T-helper 17 cell (primary cell): Measurements from ENCODE around the gene TRIM46. TPM values are rescaled to one million over a fixed set of nuclear protein-coding genes. Genes with fewer than 3 reads are reported as not detected.

Source experiments
- ATAC-seq: fragments of 150-1000 bp; cut with Tn5 transposase; 2 replicates; pipeline ENCODE4 v1.10.0; 2021; ENCODE audit warnings: mild to moderate bottlenecking, moderate library complexity
- DNase-seq, 3 donors: peaks; one replicate each; pipeline versions ENCODE4 v3.0.0 to v3.0.0-alpha.2; 2020 to 2021
- H3K9me3 ChIP-seq: one replicate; pipeline ENCODE4 v1.7.0; 2013; ENCODE audit warnings: low read length, mild to moderate bottlenecking; ENCODE audit not compliant: control insufficient read depth, poor library complexity, severe bottlenecking
- H3K27ac Mint-ChIP-seq: one replicate; pipeline ENCODE4 v1.8.0; 2022; ENCODE audit warnings: mild to moderate bottlenecking, moderate library complexity, mixed read lengths
- H3K27me3 Mint-ChIP-seq: one replicate; pipeline ENCODE4 v1.8.0; 2022; ENCODE audit warnings: mixed read lengths
- H3K36me3 Mint-ChIP-seq: one replicate; pipeline ENCODE4 v1.8.0; 2022; ENCODE audit warnings: low read depth, mixed read lengths
- H3K4me1 Mint-ChIP-seq: one replicate; pipeline ENCODE4 v1.8.0; 2022; ENCODE audit warnings: mild to moderate bottlenecking, mixed read lengths
- H3K4me3 Mint-ChIP-seq: one replicate; pipeline ENCODE4 v1.8.0; 2022; ENCODE audit warnings: mild to moderate bottlenecking, moderate library complexity, mixed read lengths
- total RNA-seq, 4 donors: library from RNA in 2 of 4; stranded (reverse) in 2 of 4; gene quantifications; one replicate each; pipeline ENCODE4 v1.2.3 and lab custom pipeline; 2022 to 2026

TRIM46 gene
- total RNA-seq, 2 donors from 2014 or later: 9.8 to 12.7 TPM

GRCh38 chr1:155131285-155131684 is 42.4 kb upstream of the TRIM46 start:
- Mint-ChIP-seq H3K27me3 (peaks cover 26% of the 10 kb centered on the region), H3K4me1 (peaks cover 45% of the 10 kb centered on the region), H3K27ac (no peak overlapping the region), H3K36me3 (peaks cover 2% of the 10 kb centered on the region), H3K4me3 (no peak overlapping the region)
- DNase-seq: no peak
- no peaks in the 10 kb centered on the region for H3K9me3 ChIP-seq
- ATAC-seq: no peak

GRCh38 chr1:155131856-155132255 is 41.8 kb upstream of the TRIM46 start:
- ATAC-seq (no peak), DNase-seq (no peak)
- H3K9me3 ChIP-seq: no peaks in the 10 kb centered on the region
- H3K36me3 Mint-ChIP-seq: peaks cover 2% of the 10 kb centered on the region
- H3K27ac Mint-ChIP-seq: no peak overlapping the region
- H3K4me3 Mint-ChIP-seq: no peak overlapping the region
- peaks cover 44% of the 10 kb centered on the region for H3K4me1 Mint-ChIP-seq
- peaks cover 23% of the 10 kb centered on the region for H3K27me3 Mint-ChIP-seq

- H3K27me3 Mint-ChIP-seq: peaks cover 9% of the 10 kb centered on the region
- H3K36me3 Mint-ChIP-seq: peaks cover 2% of the 10 kb centered on the region
- no peaks in the 10 kb centered on the region for H3K9me3 ChIP-seq
- DNase-seq: no peak
- ATAC-seq: no peak
- peaks cover 41% of the 10 kb centered on the region for H3K4me1 Mint-ChIP-seq
- H3K27ac Mint-ChIP-seq: no peak overlapping the region
- peak overlapping the region; percentile 55 for H3K4me3 Mint-ChIP-seq
Observed at GRCh38 chr1:155133799-155134281, 39.8 kb upstream of the TRIM46 start.

- peak overlapping the region; percentile 99 for H3K27ac Mint-ChIP-seq
- DNase-seq (no peak), ATAC-seq (no peak)
- H3K4me3 Mint-ChIP-seq: peak overlapping the region; percentile 99
- H3K9me3 ChIP-seq: no peaks in the 10 kb centered on the region
- H3K36me3 Mint-ChIP-seq: peaks cover 2% of the 10 kb centered on the region
- peaks cover 39% of the 10 kb centered on the region for H3K4me1 Mint-ChIP-seq
- H3K27me3 Mint-ChIP-seq: peaks cover 5% of the 10 kb centered on the region
Observed at GRCh38 chr1:155134322-155134721, 39.3 kb upstream of the TRIM46 start.

- Mint-ChIP-seq H3K4me3 (peak overlapping the region; percentile 99), H3K36me3 (peaks cover 2% of the 10 kb centered on the region), H3K4me1 (peaks cover 38% of the 10 kb centered on the region)
Observed at GRCh38 chr1:155134880-155135414, 38.7 kb upstream of the TRIM46 start.

GRCh38 chr1:155135415-155136028 is 38.1 kb upstream of the TRIM46 start, which contains the start of gene SLC50A1:
TSS of gene SLC50A1 (plus strand) at chr1:155135852. CDS start at chr1:155135912, 60 bp downstream.
- peak; percentile 89 to 92 (median 90) for DNase-seq
- Mint-ChIP-seq H3K4me1 (peaks cover 39% of the 10 kb centered on the region), H3K27ac (peak within 1 kb of the TSS; percentile 99), H3K27me3 (no peaks in the 10 kb centered on the region), H3K4me3 (peak within 1 kb of the TSS; percentile 99), H3K36me3 (peaks cover 4% of the 10 kb centered on the region)
- ATAC-seq: peak; percentile 87
- no peaks in the 10 kb centered on the region for H3K9me3 ChIP-seq

More at GRCh38 chr1:155134880-155135414, 38.7 kb upstream of the TRIM46 start:
- H3K9me3 ChIP-seq: no peaks in the 10 kb centered on the region
- no peaks in the 10 kb centered on the region for H3K27me3 Mint-ChIP-seq
- H3K27ac Mint-ChIP-seq: peak overlapping the region; percentile 99
- ATAC-seq (no peak), DNase-seq (peak in 1 of 3 donors; percentile 39)

- H3K36me3 Mint-ChIP-seq: peaks cover 4% of the 10 kb centered on the region
- DNase-seq (no peak), ATAC-seq (no peak)
- H3K27ac Mint-ChIP-seq: peak overlapping the region; percentile 99
- H3K9me3 ChIP-seq: no peaks in the 10 kb centered on the region
- no peaks in the 10 kb centered on the region for H3K27me3 Mint-ChIP-seq
- H3K4me3 Mint-ChIP-seq: peak overlapping the region; percentile 99
- peaks cover 40% of the 10 kb centered on the region for H3K4me1 Mint-ChIP-seq
Observed at GRCh38 chr1:155136748-155137147, 36.9 kb upstream of the TRIM46 start.

GRCh38 chr1:155137154-155137949 is 36.3 kb upstream of the TRIM46 start:
- no peak for DNase-seq
- H3K27ac Mint-ChIP-seq: peak overlapping the region; percentile 99
- H3K9me3 ChIP-seq: no peaks in the 10 kb centered on the region
- peaks cover 40% of the 10 kb centered on the region for H3K4me1 Mint-ChIP-seq
- no peak for ATAC-seq
- H3K27me3 Mint-ChIP-seq: peaks cover under 1% of the 10 kb centered on the region
- peak overlapping the region; percentile 99 for H3K4me3 Mint-ChIP-seq
- H3K36me3 Mint-ChIP-seq: peaks cover 4% of the 10 kb centered on the region

- peak within 1 kb of the TSS; percentile 88 for H3K27ac Mint-ChIP-seq
- peaks cover 4% of the 10 kb centered on the region for H3K36me3 Mint-ChIP-seq
- DNase-seq: peak; percentile 77 to 82 (median 78)
- H3K9me3 ChIP-seq: no peaks in the 10 kb centered on the region
- H3K4me3 Mint-ChIP-seq: peak within 1 kb of the TSS; percentile 99
- H3K27me3 Mint-ChIP-seq: peaks cover 7% of the 10 kb centered on the region
- ATAC-seq: peak; percentile 71
- peaks cover 35% of the 10 kb centered on the region for H3K4me1 Mint-ChIP-seq
Observed at GRCh38 chr1:155139895-155140629, 33.6 kb upstream of the TRIM46 start, which contains the start of gene DPM3. TSS of gene DPM3 (minus strand) at chr1:155140531. CDS start at chr1:155140240, 291 bp downstream.

GRCh38 chr1:155140630-155140953 is 33.1 kb upstream of the TRIM46 start:
- Mint-ChIP-seq H3K27me3 (peaks cover 13% of the 10 kb centered on the region), H3K4me3 (peak overlapping the region; percentile 99), H3K36me3 (peaks cover 4% of the 10 kb centered on the region), H3K4me1 (peaks cover 30% of the 10 kb centered on the region), H3K27ac (peak overlapping the region; percentile 88)
- no peak for ATAC-seq
- DNase-seq: no peak
- no peaks in the 10 kb centered on the region for H3K9me3 ChIP-seq

GRCh38 chr1:155141749-155142148 is 31.9 kb upstream of the TRIM46 start:
- ATAC-seq (no peak), DNase-seq (no peak)
- H3K27ac Mint-ChIP-seq: no peak overlapping the region
- no peaks in the 10 kb centered on the region for H3K9me3 ChIP-seq
- peaks cover 23% of the 10 kb centered on the region for H3K27me3 Mint-ChIP-seq
- H3K36me3 Mint-ChIP-seq: peaks cover 2% of the 10 kb centered on the region
- peaks cover 28% of the 10 kb centered on the region for H3K4me1 Mint-ChIP-seq
- no peak overlapping the region for H3K4me3 Mint-ChIP-seq

- no peak overlapping the region for H3K4me3 Mint-ChIP-seq
Observed at GRCh38 chr1:155145491-155145890, 28.2 kb upstream of the TRIM46 start.

More at GRCh38 chr1:155145491-155145890, 28.2 kb upstream of the TRIM46 start:
- DNase-seq (no peak), ATAC-seq (no peak)
- no peaks in the 10 kb centered on the region for H3K36me3 Mint-ChIP-seq
- no peak overlapping the region for H3K27ac Mint-ChIP-seq
- H3K9me3 ChIP-seq: no peaks in the 10 kb centered on the region
- H3K27me3 Mint-ChIP-seq: peaks cover 35% of the 10 kb centered on the region
- H3K4me1 Mint-ChIP-seq: peaks cover 9% of the 10 kb centered on the region
